ENCODE results near the gene SPIRE2.
"Not testable (repeated sequence)": the region's sequence is repeated elsewhere in the genome, so short reads cannot be mapped to it uniquely, and the experiment has no call there.

The SPIRE2 gene

DNA sequence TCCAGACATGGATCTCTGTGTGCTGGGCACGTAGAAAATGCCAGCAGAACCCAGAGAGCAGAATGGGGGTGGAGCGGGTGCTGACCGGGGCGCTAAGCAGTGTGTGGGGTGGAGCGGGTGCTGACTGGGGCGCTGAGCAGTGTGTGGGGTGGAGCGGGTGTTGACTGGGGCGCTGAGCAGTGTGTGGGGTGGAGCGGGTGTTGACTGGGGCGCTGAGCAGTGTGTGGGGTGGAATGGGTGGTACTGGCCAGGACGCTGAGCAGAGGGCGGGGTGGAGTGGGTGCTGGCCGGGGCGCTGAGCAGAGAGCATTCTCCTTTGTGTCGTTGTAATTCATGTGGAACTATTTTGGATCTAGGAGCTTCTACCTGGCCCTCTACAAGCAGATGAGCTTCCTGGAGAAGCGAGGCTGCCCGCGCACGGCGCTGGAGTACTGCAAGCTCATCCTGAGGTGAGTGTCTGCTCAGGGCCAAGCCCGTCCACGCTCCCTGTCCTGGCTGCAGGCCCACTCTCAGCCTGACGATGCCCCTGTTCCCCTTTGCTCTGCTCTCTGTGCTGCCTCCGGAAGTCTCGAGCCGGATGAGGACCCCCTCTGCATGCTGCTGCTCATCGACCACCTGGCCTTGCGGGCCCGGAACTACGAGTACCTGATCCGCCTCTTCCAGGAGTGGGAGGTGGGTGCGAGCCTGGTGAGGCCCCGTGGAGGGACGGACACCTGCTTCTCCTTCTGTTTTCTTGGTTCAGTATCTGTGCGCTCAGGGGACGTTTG lies 70.1 kb downstream of the SPIRE2 start:
- DNase-seq, result no peak

DNA sequence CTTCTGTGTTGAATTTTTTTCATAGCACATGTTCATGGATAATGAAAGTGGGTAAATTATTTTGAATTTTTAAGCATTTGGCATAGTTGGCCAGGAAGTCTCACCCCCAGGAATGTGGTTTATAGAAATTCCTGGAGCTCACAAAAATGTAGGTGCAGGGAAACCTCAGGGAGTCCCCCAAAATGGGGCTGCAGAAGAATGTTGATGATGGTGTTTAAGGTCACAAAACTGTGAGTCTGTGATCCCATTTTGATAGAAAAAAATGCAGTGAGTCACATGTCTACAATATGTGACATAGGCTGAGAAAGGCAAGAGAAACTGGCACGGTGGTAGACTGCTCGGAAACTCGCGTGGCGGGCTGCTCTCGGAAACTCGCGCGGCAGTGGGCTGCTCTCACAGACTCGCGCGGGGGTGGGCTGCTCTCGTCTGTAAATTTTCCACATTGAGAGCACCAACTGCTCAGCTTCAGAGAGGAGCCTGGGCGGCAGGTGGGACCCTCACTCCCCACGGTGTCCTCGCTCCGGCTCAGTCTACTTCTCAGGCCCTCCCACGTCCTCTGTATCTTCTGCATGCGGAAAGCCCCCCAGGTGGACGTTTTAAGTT lies 71.7 kb downstream of the SPIRE2 start:
- peak; percentile 25 for DNase-seq

DNA sequence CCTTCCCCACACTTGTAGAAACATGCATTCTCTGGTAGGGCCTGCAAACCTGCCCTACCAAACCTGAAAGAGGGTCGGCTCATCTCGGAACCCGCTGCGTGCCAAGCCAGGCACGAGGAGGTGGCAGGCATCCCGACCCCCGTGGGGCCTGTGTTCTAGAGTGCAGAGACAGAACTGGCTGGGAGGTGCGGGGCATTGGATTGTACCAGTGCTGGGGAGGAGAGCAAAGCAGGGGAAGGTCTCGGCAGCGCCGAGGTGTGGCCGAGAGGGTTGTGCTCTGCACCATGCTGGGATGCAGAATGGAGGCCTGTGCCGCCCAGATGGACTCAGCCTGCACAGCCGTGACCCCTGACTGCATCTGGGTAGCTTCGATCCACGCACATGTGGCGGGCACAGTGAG lies 72.6 kb downstream of the SPIRE2 start:
- DNase-seq, result no peak

DNA sequence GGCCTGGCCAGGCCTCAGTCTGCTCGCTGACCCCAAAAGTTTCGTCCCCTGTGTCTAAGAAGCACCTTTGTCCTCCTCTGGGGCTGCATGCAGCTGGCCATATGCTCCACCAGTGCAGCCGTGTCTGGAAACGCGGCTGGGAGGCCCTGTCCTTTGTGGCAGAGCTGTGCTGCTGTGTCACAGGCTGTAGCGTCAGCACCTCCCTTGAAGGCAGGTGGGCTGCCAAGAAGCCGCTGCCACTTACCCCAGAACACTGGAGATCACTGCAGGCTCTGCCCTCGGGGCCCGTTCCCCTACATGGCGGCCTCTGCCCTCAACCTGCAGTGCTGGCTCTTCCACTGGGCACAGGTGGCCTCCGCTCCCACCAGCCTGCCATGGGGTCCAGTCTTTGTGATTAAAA lies 74.7 kb downstream of the SPIRE2 start:
- no peak for DNase-seq

- DNase-seq, result no peak
These were observed 75.7 kb downstream of the SPIRE2 start for GRCh38 chr16:89903908-89904515.

- DNase-seq, result no peak
These were observed 76.6 kb downstream of the SPIRE2 start for GRCh38 chr16:89904606-89905510.

DNA sequence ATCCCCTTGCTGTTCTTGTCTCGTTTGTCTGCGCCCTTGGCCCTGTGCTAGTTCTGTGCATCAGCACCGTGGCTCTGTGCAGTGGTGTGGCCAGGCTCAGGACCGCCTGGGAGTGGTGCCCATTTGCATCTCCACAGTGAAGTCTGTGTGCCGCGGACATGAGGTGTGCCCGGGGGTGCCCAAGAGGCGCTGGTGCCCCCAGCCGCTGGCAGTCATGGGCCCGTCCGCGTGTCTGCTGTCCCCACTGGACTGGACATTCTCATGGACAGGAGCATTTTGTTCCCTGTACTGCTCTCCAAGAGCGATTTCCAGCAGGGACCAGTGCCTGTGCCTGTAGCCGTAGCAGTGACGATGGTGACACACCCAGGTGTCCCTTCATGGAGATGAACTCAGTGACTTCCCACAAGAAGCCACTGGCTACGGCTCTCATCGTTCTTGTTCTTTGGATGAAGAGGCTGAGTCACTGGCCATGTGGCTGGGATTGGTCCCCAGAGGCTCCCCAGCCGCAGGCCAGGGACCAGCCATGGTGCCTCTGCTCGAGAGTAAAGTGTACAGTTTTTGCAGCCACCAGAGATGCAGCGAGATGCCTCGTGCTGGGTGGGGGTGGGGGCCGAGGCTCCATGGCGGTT lies 77.3 kb downstream of the SPIRE2 start:
- no peak for DNase-seq

GRCh38 chr16:89906140-89907025 lies 78.1 kb downstream of the SPIRE2 start:
- DNase-seq, result no peak

- DNase-seq, result no peak
These were observed 79.0 kb downstream of the SPIRE2 start for GRCh38 chr16:89907055-89907814.

DNA sequence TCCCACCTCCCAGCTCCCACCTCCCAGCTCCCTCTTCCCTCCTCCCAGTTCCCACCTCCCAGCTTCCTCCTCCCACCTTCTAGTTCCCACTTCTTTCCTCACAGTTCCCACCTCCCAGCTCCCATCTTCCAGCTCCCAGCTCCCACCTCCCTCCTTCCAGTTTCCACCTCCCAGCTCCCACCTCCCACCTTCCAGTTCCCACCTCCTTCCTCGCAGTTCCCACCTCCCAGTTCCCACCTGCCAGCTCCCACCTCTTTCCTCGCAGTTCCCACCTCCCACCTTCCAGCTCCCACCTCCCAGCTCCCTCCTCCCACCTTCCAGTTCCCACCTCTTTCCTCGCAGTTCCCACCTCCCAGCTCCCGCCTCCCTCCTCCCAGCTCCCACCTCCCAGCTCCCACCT lies 80.0 kb downstream of the SPIRE2 start:
- no peak for DNase-seq

- DNase-seq, result peak; percentile 68
These were observed 81.8 kb downstream of the SPIRE2 start for GRCh38 chr16:89909777-89910716.

- no peak for DNase-seq
These were observed 82.6 kb downstream of the SPIRE2 start for GRCh38 chr16:89910717-89911354.

GRCh38 chr16:89911375-89911774 lies 83.1 kb downstream of the SPIRE2 start:
- DNase-seq, result no peak

- no peak for DNase-seq
These were observed 83.9 kb downstream of the SPIRE2 start for GRCh38 chr16:89912143-89912542.

DNA sequence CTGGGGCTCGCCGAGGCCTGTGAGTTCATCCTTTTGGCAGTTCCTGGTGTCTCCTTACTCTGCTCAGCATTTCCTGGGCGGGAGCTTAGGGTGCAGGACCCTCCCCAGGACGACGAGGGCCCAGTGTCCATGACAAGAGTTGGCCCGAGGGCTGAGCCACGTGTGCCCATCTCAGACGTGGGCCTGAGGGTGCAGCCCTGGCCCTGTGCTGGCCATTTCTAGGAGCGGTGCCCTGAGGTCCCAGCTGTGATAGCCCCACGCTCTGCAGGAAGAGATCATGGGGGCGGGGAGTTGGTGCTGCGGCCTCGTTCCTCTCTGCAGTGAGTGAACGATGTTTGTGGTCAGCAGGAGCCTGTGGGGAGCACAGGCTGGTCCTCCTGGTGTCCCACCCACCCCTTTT lies 84.4 kb downstream of the SPIRE2 start:
- DNase-seq, result no peak

GRCh38 chr16:89913408-89914387 lies 85.4 kb downstream of the SPIRE2 start:
- no peak for DNase-seq

DNA sequence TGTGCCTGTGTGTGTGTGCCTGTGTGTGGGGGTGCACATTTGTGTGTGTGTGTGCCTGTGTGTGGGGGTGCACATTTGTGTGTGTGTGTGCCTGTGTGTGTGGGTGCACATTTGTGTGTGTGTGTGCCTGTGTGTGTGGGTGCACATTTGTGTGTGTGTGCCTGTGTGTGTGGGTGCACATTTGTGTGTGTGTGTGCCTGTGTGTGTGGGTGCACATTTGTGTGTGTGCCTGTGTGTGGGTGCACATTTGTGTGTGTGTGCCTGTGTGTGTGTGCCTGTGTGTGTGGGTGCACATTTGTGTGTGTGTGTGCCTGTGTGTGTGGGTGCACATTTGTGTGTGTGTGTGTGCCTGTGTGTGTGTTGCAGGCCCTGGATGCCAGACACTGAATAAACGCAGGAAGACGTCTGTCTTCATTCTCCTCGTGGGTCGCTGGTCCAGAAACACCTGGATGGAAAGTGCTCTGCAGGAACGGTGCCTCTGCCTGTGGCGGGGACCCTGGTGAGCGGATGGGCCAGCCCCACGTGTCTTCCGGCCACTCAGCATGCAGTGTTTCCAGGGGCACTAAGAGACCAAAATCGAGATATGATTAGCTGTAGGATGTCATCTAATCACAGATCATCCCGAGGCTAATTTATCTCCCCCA lies 86.5 kb downstream of the SPIRE2 start:
- DNase-seq, result not testable (repeated sequence)
